HepG2 (cell line): ENCODE measurements around the gene CYB5A. TPM values are rescaled to one million over a fixed set of nuclear protein-coding genes. Genes with fewer than 3 reads are reported as not detected.

Experiments used
- ATAC-seq: fragments of 200-7000 bp; cut with Tn5 transposase; 3 replicates; pipeline ENCODE4 v1.9.1; 2020; ENCODE audit warnings: mild to moderate bottlenecking, moderate library complexity
- BruUV-seq: library from RNA; stranded (reverse); fragments of 400-500 nt; replicated peaks from 2 replicates; lab custom pipeline; 2021; lab: Mats Ljungman, UMichigan
- CTCF ChIA-PET: fragments of 300-600 bp; formaldehyde crosslinking; extraction: SDS; loops from one replicate; lab custom pipeline; 2021; ENCODE audit warnings: low total read pairs, inconsistent platforms, low intra/inter-chr PET ratio; lab: Yijun Ruan, JAX
- POLR2A ChIA-PET: fragments of 350-600 bp; sonication (Branson Sonifier 250); formaldehyde crosslinking; loops from one replicate; lab custom pipeline; 2020; ENCODE audit warnings: antibody characterized with exemption, inconsistent platforms; lab: Yijun Ruan, JAX
- DNase-seq: peaks from one replicate; pipeline ENCODE4 v3.0.0-alpha.2; 2015; ENCODE audit warnings: low spot score
- FAIRE-seq: peaks from 3 replicates; lab custom pipeline; 2011; peaks lifted over from hg19 to GRCh38; lab: Jason Lieb, UNC
- H2AFZ ChIP-seq: one replicate; pipeline ENCODE4 v1.6.1; 2011; ENCODE audit warnings: low read length, inconsistent platforms
- H3K27ac ChIP-seq: fragments of 300-600 bp; 3 replicates; pipeline ENCODE4 v1.8.0; 2011; ENCODE audit warnings: mixed run types, mild to moderate bottlenecking, mixed read lengths, low read length, inconsistent platforms; ENCODE audit not compliant: insufficient read depth; ENCODE audit errors: extremely low read length
- H3K27me3 ChIP-seq, 2 experiments: fragments of 200-600 bp in 1 of 2; 2 replicates in 1 of 2; 3 replicates in 1 of 2; pipeline versions ENCODE4 v1.6.0 to v1.8.0; 2011; ENCODE audit warnings: low read length in 2 of 2, mild to moderate bottlenecking in 2 of 2, moderate library complexity in 2 of 2, inconsistent platforms in 1 of 2; ENCODE audit not compliant: insufficient read depth in 2 of 2, control insufficient read depth in 1 of 2
- H3K36me3 ChIP-seq, 2 experiments: fragments of 200-600 bp in 1 of 2; replicated peaks in 1 of 2; 2 replicates in 1 of 2; 3 replicates in 1 of 2; pipeline versions ENCODE4 v1.5.1 to v1.8.0; 2011; ENCODE audit warnings: low read length in 2 of 2, inconsistent platforms in 1 of 2; ENCODE audit not compliant: insufficient read depth in 2 of 2, control insufficient read depth in 1 of 2
- H3K4me1 ChIP-seq: 2 replicates; pipeline ENCODE4 v1.5.1; 2012; ENCODE audit warnings: low read length, inconsistent platforms; ENCODE audit not compliant: insufficient read depth
- H3K4me2 ChIP-seq: 2 replicates; pipeline ENCODE4 v1.6.0; 2011; ENCODE audit warnings: low read depth, low read length, inconsistent platforms
- H3K4me3 ChIP-seq, 3 experiments: fragments of 200-600 bp in 1 of 3; sonication (generic), shearing (Covaris generic) in 1 of 3; replicated peaks in 1 of 3; 2 replicates each; pipeline ENCODE4 v1.5.1; 2011 to 2016; ENCODE audit warnings: low read length in 3 of 3, inconsistent platforms in 2 of 3, low read depth in 2 of 3, mild to moderate bottlenecking in 2 of 3, control low read depth in 1 of 3, mixed read lengths in 1 of 3; ENCODE audit not compliant: insufficient read depth in 1 of 3
- H3K79me2 ChIP-seq: one replicate; pipeline ENCODE4 v1.6.1; 2011; ENCODE audit warnings: low read length, inconsistent platforms; ENCODE audit not compliant: insufficient read depth
- H3K9ac ChIP-seq: 2 replicates; pipeline ENCODE4 v1.6.0; 2011; ENCODE audit warnings: mild to moderate bottlenecking, low read depth, low read length, inconsistent platforms; ENCODE audit not compliant: insufficient read depth
- H3K9me3 ChIP-seq: 2 replicates; pipeline ENCODE4 v1.5.1; 2012; ENCODE audit warnings: mild to moderate bottlenecking, low read length
- H4K20me1 ChIP-seq: 2 replicates; pipeline ENCODE4 v1.6.0; 2011; ENCODE audit warnings: inconsistent platforms, mild to moderate bottlenecking, low read length, moderate library complexity; ENCODE audit not compliant: insufficient read depth
- CAMTA2 ChIP-seq: sonication (generic); formaldehyde crosslinking; IDR thresholded peaks from 2 replicates; pipeline ENCODE4 v1.4.0; 2020; ENCODE audit warnings: mild to moderate bottlenecking, missing genetic modification reagents, borderline replicate concordance
- CENPT ChIP-seq: sonication (generic); formaldehyde crosslinking; IDR thresholded peaks from 2 replicates; pipeline ENCODE4 v1.8.0; 2022; ENCODE audit warnings: low read depth, mild to moderate bottlenecking, moderate library complexity, missing genetic modification reagents
- E2F2 ChIP-seq: sonication (generic); formaldehyde crosslinking; IDR thresholded peaks from 2 replicates; pipeline ENCODE4 v1.4.0; 2020; ENCODE audit warnings: missing genetic modification reagents, borderline replicate concordance
- MXD1 ChIP-seq: sonication (generic); formaldehyde crosslinking; IDR thresholded peaks from 2 replicates; pipeline ENCODE4 v1.4.0; 2020; ENCODE audit warnings: mild to moderate bottlenecking, missing genetic modification reagents
- PAXIP1 ChIP-seq: sonication (generic); formaldehyde crosslinking; conservative IDR thresholded peaks from 2 replicates; pipeline ENCODE4 v1.4.0; 2020; ENCODE audit warnings: mild to moderate bottlenecking, missing genetic modification reagents, moderate library complexity
- PBX2 ChIP-seq: IDR thresholded peaks from 2 replicates; pipeline ENCODE4 v1.6.1; 2016; ENCODE audit warnings: control low read depth
- SETDB1 ChIP-seq: sonication (generic); formaldehyde crosslinking; IDR thresholded peaks from 2 replicates; pipeline ENCODE4 v1.5.1; 2020; ENCODE audit warnings: missing genetic modification reagents, mild to moderate bottlenecking, borderline replicate concordance
- ZBTB42 ChIP-seq: sonication (generic); formaldehyde crosslinking; IDR thresholded peaks from 2 replicates; pipeline ENCODE4 v1.5.0; 2020; ENCODE audit warnings: mild to moderate bottlenecking, missing genetic modification reagents
- ZFX ChIP-seq: sonication (generic); formaldehyde crosslinking; IDR thresholded peaks from 2 replicates; pipeline ENCODE4 v1.4.0; 2020; ENCODE audit warnings: mild to moderate bottlenecking, low read depth, missing genetic modification reagents, moderate library complexity
- ZNF383 ChIP-seq: sonication (generic); formaldehyde crosslinking; IDR thresholded peaks from 2 replicates; pipeline ENCODE4 v1.4.0; 2020; ENCODE audit warnings: missing genetic modification reagents, mild to moderate bottlenecking, borderline replicate concordance
- ZSCAN20 ChIP-seq: sonication (generic); formaldehyde crosslinking; IDR thresholded peaks from 2 replicates; pipeline ENCODE4 v1.4.0; 2020; ENCODE audit warnings: missing genetic modification reagents, mild to moderate bottlenecking, borderline replicate concordance
- WGBS: methylation state at CpG from one replicate; pipeline ENCODE4 v1.1.6; 2017; ENCODE audit warnings: low lambda C conversion rate; 5-methylcytosine and 5-hydroxymethylcytosine counted together
- in situ Hi-C: cut with HindIII; loops from 2 replicates; pipeline ENCODE4 v1.10.0; 2017; ENCODE audit warnings: low pct_unique_long_range_greater_than_20kb; ENCODE audit not compliant: extremely low pct_ligation_motif_present
- intact Hi-C: fragments of 100-400 bp; cut with micrococcal nuclease; formaldehyde crosslinking; loops from one replicate; pipeline ENCODE4 v1.10.0; 2022; ENCODE audit not compliant: unreplicated experiment
- polyA plus RNA-seq, 8 experiments: library from polyadenylated mRNA; depleted of rRNA in 3 of 8; stranded (reverse) in 7 of 8; unstranded in 1 of 8; fragments of >200 nt; fragmentation: Illumina TruSeq in 4 of 8; extraction: Trizol in 4 of 8; gene quantifications; 2 replicates each; pipeline versions ENCODE4 v1.2.1 to v1.2.3, GENCODE V29; 2011 to 2016; ENCODE audit warnings: low read depth in 4 of 8, missing spikeins in 1 of 8, mixed read lengths in 1 of 8; ENCODE audit not compliant: insufficient read depth in 1 of 8
- total RNA-seq, 5 experiments: library from RNA; depleted of rRNA; stranded (reverse); fragments of >200 nt; fragmentation: Illumina TruSeq; extraction: Trizol; gene quantifications; 2 replicates each; pipeline ENCODE4 v1.2.3, GENCODE V29; 2016; ENCODE audit warnings: low read depth in 1 of 5

The CYB5A gene
- total and polyA plus RNA-seq, 2 of the 13 experiments (the other 11 are each of a cell fraction or from before 2014, with no cell fraction given): 215 to 356 TPM

GRCh38 chr18:74275736-74276135 lies 16.0 kb downstream of the CYB5A start:
- H3K27ac ChIP-seq: no peak overlapping the region
- no peaks in the 10 kb centered on the region for H3K27me3 ChIP-seq
- ChIA-PET CTCF (no interaction called here), POLR2A (no interaction called here)
- H3K4me1 ChIP-seq: peaks cover 64% of the 10 kb centered on the region
- peaks cover 5% of the 10 kb centered on the region; the same call in 1 of the 2 replicates for H4K20me1 ChIP-seq
- peaks cover 0 to 8% of the 10 kb centered on the region in 2 experiments; a peak in 2 of 5 replicates for H3K36me3 ChIP-seq
- DNase-seq: no peak
- H3K4me3 ChIP-seq: no peak overlapping the region
- in situ Hi-C loops (loop anchor here (25.0 kb wide), 1 partner anchor 937 kb away; the partner anchor contains the start of genes PTGR3 and TSHZ1), intact Hi-C loops (no loop called here)
- WGBS: over 99% methylated on average over 11 of the region's 11 CpGs
- H3K79me2 ChIP-seq: peaks cover 96% of the 10 kb centered on the region
- H2AFZ ChIP-seq: no peak overlapping the region
- no peak overlapping the region for H3K4me2 ChIP-seq
- FAIRE-seq: no peak
- no peak overlapping the region for H3K9ac ChIP-seq
- no peaks in the 10 kb centered on the region for H3K9me3 ChIP-seq
- ATAC-seq: no peak
- TF ChIP-seq CENPT (CRISPR knock-in tag): no peak
- no TSS peak for BruUV-seq

DNA sequence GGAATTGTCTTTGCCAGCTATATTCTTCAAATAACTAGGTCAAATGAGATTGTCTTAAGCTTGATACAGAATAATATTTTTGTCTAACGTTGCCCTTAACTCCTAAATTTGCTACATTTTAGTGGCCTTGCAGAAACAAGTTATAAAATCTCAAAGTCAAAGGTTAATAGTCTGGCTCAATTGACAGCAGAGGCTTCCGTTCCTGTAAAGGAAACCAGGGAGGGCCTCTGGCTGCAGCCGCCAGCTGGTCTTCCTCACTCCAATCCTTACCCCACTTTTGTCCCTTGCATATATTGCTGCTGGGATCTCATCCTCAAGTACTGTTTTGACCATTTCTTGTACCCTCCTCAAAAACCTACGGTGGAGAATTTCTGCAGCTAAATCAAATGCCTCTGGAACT lies 17.1 kb downstream of the CYB5A start:
- Histone ChIP-seq H3K9me3 (no peaks in the 10 kb centered on the region), H2AFZ (no peak overlapping the region), H3K9ac (no peak overlapping the region), H3K27me3 (no peaks in the 10 kb centered on the region), H3K79me2 (peaks cover 97% of the 10 kb centered on the region), H3K4me2 (no peak overlapping the region), H3K36me3 (peaks cover 0 to 8% of the 10 kb centered on the region in 2 experiments; a peak in 2 of 5 replicates), H4K20me1 (peaks cover 5% of the 10 kb centered on the region; the same call in 1 of the 2 replicates), H3K27ac (no peak overlapping the region), H3K4me3 (no peak overlapping the region), H3K4me1 (peaks cover 65% of the 10 kb centered on the region)
- FAIRE-seq (no peak), ATAC-seq (no peak), DNase-seq (no peak)
- ChIA-PET POLR2A (no interaction called here), CTCF (no interaction called here)
- intact Hi-C loops: no loop called here
- WGBS: 85% methylated on average over 4 of the region's 4 CpGs
- in situ Hi-C loops: loop anchor here (25.0 kb wide), 1 partner anchor 938 kb away; the partner anchor contains the start of genes PTGR3 and TSHZ1
- no TSS peak for BruUV-seq
- no peak for TF ChIP-seq PAXIP1 (CRISPR knock-in tag)
- TF ChIP-seq ZSCAN20: no peak
- no peak for TF ChIP-seq ZNF383
- no peak for TF ChIP-seq E2F2 (CRISPR knock-in tag)
- TF ChIP-seq MXD1 (CRISPR knock-in tag): no peak
- no peak for TF ChIP-seq CAMTA2 (CRISPR knock-in tag)
- no peak for TF ChIP-seq SETDB1 (CRISPR knock-in tag)
- no peak for TF ChIP-seq PBX2 (CRISPR knock-in tag)
- TF ChIP-seq ZBTB42 (CRISPR knock-in tag): no peak
- no peak for TF ChIP-seq ZFX (CRISPR knock-in tag)
